COLO829 (cell line): ENCODE measurements around the gene MTRR.

Experiments used
- DNase-seq: peaks from one replicate; pipeline ENCODE4 v3.0.0; 2012; ENCODE audit warnings: low spot score

MTRR gene

DNA sequence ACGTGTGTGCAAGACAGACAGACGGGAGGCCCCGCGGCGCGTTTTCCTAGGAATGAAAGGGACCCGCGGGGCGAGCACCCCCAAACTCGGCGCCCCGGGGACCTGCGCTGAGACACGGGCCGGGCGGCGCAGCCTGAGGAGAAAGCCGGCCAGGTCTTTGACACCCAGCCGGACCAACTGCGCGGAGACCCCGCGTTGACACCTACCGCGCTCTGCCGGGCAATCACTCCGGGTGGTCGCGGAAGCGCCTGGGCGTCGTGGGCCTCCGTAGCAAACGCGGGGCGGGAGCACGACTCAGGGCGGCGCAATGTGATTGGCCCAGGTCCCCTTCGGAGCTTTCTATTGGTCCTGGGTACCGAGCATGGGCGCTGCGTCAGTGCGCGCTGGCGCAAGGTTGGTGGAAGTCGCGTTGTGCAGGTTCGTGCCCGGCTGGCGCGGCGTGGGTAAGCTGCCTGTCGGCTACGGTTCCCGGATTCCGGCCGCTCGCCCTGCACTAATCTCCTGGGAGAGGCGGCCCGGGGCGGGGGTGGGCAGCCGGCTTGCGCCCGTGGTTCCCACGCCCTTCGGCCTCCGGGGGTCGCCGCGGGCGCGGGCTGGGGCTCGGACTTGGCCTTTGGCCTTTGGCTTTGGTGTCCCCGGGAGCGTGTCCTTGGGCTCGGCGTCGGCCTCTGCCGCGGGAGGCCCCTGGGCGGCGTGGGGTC, at the start of gene MTRR, which contains the start of gene FASTKD3:
Gene MTRR, plus strand, starts transcription at position 376 of the 701 bp plus-strand sequence. CDS start 1,647 bp downstream, outside the sequence.
Gene FASTKD3, minus strand, starts transcription at position 259 of the 701 bp plus-strand sequence. CDS start 948 bp downstream, outside the sequence.
- DNase-seq: peak; percentile 64

DNA sequence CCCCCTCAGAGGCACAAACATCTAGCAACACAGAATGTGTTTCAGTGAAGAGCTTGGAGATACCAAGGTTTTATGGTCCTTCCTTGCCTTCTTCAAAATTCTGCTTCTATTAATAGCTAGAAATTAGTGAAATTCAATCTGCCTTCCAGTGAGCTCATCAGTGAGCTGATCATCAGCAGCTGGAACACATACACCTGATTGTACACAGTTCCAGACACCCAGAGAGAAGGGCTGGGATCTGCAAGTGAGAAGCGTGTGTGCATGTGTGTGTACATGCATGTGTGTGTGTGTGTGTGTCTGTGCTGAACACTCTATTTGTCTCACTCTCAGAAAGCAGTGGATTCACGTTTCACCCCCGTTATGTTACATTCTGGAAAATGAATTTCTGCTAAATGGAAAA, 46.5 kb upstream of the MTRR start:
- no peak for DNase-seq

DNA sequence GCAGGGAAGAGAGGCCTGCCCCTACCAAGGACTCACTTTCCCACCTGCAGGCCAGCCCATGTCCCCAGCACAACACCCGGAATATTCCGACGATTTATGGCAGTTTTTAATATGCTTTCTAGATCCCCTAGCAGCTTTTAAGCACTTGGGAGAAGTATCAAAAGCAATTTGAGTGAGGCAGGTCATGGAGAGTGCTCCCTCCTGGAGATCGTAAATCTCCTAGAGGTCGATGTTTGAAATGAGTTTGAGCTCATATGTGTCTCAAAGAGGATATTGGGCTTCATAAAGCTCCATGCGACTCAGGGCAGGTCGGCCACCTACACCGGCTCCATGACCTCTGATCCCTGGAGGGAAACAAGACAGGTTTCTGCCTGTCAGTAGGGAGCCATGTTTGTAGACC, 45.4 kb upstream of the MTRR start:
- no peak for DNase-seq

DNA sequence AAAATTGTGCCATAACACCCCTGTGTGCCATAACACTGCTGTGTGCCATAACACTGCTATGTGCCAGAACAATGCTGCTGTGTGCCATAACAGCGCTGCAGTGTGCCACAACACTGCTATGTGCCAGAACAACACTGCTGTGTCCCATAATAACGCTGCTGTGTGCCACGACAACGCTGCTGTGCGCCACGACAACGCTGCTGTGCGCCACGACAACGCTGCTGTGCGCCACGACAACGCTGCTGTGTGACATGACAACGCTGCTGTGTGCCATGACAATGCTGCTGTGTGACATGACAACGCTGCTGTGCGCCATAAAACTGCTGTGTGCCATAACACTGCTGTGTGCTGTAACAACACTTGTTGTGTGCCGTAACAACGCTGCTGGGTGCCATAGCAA, 44.0 kb upstream of the MTRR start:
- DNase-seq: no peak

DNA sequence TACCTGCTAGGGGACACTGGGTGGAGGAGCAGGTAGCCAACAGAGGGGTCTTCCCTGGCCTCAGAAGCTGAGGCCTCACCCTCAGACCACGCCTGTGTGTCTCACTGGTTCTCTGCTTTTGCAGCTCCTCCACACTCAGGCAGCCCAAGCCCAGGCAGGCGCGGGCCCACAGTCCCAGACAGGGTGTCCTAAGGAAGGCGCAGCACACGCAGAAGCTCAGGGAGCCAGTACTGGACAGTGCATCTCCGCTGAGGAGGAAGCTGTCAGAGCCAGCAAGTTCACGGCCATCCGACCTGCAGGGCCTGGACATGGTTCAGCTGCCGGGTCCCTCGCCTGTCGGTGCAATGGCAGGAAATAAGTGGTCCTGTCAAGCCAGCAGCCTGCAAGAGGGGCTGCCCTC, 43.3 kb upstream of the MTRR start:
- no peak for DNase-seq

DNA sequence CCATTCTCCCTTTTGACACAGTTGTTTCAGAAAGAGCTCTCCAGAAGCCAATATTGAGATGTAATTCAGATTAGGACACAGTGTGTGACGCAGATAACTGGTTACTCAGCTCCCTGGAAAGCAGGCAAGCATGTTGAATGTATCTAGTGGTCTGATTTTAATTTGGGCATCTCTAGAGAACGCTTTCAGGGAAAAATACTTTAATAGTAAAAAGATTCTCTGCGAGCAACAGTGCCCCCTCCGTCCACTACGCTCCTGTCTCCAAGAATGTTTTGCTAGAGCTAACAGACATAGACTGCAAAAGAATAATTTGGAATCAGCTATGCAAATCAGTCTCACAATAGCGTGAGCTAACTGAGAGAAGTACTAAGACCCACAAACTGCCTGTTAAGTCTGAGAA, 41.3 kb upstream of the MTRR start:
- no peak for DNase-seq

DNA sequence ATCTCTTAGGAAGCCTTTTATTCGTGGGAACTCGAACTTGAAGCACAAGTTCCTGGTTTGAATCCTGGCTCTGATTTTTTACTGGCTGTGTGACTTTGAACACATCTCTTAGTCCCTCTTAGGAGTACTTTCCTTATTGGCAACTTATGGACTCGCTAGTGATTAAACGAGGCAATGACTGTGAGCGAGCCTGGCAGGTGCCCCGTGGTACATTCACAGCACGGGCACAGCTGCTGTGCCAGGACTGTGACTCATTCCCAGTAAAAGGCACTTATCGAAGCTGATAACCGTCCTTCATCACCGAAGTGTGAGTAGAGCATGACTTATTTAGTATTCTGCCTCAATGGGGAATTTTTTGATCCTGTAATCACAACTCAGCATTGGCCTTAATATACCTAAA, 40.7 kb upstream of the MTRR start:
- no peak for DNase-seq

DNA sequence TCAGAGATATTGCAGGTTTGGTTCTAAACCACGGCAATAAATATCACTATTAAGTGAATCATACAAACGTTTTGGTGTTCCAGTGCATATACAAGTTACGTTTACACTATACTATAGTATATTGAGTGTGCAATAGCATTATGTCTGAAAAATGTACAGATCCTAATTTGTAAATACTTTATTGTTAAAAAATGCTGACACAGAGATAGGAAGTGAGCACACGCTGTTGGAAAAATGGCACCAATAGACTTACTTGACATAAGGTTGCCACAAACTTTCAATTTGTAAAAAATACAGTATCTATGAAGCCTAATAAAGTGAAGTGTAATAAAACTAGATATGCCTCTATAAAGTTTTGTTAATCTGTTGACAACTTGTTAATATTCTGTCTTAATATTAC, 34.0 kb upstream of the MTRR start:
- DNase-seq: no peak

DNA sequence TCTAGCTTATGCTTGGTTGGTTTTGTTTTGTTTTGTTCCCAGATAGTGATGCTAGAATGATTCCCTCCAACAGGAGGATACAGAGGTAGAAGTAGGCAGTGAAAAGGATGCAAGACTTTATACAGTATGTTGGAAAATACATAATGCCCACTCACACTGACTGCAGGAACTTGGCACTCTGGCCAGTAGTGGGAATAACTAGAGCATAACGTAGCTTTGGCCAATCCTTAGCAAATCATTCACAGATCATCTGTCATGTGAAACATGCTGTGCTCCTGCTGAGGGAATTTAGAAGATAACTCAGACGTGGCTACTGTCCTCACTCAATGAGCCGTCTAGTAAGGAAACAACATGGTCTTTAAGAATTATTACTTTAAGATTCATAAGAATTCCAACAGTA, 31.5 kb upstream of the MTRR start:
- DNase-seq: no peak

DNA sequence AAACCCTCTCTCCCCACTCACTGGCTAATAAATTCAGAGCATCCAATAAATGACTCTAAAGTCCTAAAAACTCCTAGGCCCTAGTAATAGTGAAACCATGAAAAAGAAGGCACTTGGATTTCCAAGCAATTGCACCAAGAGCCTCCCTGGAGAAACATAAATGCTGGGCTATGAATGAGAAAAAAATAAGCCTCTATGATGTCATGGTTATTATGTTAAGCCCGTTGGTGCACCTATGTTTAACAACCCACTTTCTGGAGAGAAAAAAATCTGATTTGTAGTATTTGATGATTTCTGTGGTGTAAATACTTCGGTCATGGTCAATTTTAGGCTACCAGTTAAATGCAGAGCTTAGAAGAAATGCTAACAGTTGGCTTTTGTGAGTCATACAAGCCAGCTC, 26.4 kb upstream of the MTRR start:
- no peak for DNase-seq

DNA sequence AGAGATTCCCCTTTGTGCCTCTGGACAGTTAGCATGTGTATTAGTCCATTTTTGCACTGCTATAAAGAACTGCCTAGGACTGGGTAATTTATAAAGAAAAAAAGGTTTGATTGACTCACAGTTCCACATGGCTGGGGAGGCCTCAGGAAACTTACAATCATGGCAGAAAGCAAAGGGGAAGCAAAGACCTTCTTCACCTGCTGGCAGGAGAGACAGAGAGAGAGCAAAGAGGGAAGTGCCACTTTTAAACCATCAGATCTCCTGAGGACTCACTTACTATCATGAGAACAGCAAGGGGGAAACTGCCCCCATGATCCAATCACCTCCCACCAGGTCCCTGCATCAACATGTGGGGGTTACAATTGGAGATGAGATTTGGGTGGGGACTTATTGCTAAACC, 24.0 kb upstream of the MTRR start:
- no peak for DNase-seq

DNA sequence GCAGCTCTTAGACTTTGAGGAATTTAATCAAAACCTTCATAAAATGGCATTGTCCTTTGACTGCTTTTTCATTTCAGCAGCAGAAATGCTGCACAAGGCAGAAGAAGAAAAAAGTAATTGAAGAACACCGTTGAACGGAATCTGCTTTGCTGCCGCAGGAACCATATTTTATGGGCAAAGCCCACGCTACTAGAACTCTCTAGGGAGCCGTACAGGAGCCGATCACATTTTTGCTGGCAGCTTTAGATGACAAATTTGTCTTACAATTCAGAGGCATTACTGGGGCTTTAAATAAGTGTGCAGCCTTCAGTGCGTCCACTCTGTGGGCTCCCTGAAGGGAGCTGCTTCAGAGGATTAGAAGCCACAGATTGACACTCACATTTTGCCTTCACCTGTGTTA, 23.4 kb upstream of the MTRR start:
- DNase-seq: no peak

DNA sequence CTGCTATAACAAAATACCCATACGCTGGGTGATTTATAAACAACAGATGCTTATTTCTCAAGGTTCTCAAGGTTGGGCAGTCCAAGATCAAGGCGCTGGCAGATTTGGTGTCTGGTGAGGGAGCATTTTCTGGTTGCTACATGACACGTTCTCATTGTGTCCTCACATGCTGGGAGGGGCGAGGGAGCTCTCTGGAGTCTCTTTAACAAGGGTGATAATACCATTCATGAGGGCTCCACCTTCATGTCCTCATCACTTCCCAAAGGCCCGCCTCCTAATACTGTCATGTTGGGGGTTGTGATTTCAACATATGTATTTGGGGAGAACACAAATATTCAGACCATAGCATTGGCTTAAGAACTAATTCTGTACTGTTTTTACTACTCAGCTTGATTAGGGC, 22.6 kb upstream of the MTRR start:
- DNase-seq: no peak

DNA sequence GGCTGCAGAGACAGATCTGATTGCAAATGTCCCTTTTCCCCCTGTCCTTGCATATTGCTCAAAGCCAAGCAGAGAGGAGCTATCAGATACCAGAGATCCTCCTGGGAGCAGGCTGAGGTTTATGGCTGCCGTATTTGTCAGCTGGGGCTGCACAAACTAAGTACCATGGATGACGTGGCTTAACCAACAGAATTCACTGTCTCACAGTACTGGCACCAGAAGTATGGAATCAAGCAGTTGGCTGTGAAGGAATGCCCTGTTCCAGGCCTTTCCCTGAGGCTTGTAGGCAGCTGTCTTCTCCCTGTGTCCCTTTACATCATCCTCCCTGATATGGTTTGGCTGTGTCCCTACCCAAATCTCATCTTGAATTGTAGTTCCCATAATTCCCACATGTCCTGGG, 20.7 kb upstream of the MTRR start:
- no peak for DNase-seq

DNA sequence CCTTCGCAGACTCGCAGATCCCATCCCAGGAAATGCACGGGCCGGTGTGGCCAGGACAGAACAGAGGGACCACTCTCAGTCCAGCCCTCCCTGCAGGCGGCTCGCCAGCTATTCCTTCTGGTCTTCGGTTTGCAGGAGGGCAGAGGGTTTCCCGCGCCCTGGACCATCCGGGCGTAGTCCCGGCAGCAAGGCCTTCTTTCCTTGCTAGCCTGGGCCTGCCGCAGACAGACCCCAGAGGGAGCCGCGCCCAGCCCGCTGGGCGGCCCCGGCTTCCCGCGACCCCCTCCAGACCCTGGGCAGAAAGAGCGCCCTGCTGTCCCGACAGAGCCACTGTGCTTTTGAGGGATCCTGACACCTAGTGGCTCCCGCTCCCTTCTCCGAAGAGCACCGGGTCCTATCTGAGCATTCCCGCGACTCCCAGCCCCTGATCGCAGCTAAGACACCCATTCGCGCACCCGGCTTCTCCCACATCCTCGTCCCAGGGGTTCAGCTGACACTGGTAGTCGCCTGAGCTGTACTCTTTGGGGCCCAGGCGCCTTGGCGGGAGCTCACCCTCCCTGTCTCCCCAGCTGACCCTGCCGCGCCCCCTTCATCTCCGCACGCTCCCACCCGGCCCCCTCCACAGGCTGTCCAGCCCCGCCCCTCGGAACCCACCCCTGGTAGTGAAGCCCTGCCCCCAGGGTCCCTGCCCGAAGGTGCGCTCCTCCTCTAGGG, 19.1 kb upstream of the MTRR start:
- DNase-seq: no peak

DNA sequence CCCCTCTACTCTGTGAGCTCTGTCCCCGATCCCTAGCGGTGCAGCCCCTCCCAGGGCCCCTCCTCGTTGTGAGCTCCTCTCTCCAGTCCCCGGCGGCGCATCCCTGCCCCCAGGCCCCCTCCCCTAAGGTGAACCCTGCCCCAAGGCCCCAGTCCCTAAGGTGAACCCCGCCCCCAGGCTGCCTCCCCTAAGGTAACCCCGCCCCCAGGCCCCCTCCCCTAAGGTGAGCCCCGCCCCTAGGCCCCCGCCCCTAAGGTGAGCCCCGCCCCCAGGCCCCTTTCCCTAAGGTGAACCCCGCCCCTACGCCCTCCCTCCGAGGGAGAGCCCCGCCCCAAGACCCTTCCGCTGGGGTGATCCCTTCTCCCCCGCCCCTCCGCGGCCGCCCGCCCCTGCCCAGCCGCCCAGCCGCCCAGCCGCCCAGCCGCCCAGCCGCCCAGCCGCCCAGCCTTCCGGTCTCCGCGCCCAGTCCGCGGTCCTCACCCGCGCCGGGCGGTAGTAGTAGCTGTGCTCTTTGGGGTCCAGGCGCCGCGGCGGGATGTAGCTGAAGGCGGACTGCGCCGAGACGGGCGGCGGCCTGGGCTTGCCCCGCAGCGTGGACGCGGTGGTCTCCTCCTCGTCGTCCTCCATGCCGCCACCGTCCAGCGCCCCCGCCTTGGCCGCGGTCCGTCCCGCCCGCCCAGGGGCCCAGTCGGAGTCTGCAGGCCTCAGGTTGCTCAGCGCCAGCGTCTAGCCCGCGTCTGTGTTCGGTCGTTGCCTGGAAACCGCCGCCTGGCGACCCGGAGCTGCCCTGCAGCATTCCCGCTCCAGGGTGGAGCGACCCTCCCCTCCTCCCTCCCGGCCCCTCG, 18.3 kb upstream of the MTRR start, which contains the start of gene CFAP90:
Gene CFAP90, minus strand, starts transcription at position 739 of the 845 bp plus-strand sequence. Its CDS starts 112 bp downstream, at position 627.
- no peak for DNase-seq

DNA sequence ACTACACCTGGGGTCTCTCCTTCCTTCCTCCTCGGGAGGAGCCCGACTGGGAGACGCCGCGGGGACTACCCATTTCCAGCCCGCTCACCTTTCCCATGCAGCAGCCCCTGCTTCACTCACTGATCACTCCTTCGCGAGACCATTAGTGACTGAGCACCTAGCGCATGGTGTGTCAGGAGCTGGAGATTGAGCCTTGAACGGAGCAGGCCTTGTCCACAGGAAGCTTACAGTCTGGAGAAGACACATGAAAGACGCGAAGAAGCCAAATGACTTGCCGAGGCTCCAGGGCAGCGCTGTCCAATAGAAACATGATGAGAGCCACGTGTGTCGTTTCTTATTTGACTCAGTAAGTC, 17.7 kb upstream of the MTRR start:
- no peak for DNase-seq

DNA sequence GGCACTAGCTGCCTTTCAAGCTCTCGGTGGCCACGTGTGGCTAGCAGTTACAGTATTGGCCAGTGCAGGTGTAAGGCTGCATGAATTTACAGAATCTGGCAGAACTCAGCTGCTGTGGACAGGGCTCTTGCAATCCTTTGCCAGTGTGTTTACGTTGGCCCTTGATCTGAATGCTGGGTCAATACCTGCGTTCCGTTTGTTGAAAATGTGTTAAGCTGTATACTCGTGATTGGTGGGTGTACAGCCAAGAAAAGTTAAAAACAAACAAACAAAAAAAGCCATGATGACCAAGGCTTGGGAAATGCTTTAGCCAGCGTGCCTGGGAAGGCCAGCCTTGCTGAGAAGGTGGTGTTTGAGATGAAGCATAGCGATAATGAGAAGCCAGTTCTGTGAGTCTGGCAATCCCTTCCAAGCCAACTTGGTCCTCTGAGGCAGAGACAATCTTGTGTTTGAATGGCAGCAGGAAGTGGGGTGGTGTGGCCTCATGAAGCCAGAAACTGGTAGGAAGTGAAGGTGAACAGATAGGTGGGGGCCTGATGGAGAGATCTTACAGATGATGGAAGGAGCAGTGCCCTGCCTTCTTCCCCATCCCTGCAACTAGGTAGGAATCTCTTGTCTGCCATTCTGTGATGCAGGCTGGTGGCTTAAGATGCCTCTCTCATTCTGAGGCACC, 17.2 kb upstream of the MTRR start:
- no peak for DNase-seq

DNA sequence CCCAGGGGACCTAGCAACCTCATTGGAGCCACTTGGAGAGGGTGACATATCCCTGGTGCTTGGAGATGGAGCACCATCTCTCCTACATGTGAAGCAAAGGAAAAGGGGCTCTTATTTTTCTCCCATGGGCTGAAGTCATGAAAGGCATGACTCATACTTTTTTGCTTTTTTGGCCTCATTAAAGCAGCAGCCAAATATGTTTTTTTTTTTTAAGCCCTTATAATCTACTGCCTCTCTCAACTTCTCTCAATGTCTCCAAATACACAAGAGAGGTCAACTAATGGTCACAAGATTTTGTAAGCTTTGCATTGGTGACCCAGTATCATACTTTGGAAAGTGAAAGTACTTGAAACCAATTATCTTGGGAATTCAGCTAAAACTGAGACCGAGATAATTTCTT, 16.4 kb upstream of the MTRR start:
- DNase-seq: no peak

DNA sequence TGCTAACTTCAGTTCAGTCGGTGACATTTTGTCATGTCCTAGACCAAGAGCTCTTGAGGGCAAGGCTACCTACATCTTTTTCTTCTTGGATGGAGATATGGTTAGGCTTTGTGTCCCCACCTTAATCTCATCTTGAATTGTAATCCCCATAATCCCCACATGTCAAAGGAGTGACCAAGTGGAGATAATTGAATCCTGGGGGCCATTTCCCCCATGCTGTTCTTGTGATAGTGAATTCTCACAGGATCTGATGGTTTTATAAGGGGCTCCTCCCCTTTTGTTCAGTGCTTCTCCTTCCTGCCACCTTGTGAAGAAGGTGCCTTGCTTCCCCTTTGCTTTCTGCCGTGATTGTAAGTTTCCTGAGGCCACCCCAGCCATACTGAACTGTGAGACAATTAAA, 16.0 kb upstream of the MTRR start:
- no peak for DNase-seq

DNA sequence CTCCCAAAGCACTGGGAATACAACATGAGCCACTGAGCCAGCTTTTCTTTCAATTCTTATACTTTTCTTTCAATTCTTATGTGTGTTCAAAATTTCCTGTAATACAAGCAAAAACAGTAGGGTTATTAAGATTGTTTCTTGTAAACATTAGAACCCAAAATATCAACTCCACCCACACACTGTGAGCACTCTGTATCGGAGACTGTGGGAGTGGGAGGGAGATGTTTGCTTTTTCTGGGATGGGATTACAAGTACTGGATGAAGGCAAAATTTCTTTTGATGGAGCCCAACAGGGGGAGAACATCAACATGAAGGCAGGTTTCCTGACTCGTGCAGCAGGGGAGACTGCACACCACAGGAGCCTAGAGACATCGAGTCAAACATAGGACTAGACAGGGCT, 13.3 kb upstream of the MTRR start:
- no peak for DNase-seq

DNA sequence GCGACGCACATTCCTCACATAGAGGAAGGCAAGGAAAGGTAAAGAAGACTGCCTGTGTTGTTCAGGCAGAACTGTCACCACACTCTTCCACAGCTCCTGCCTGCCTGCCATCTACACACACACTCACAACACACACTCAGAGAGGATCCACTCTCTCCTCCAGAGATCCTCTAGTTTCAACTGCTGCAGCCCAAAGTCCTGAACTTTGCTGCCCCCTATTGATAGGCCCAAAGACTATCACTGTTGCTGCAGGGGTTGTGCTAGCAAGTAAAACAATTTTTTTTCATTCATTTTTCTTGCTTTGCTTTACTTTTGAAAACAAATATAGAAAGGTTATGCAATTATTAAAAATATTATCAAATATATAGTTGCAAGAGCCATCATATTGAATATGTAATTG, 12.1 kb upstream of the MTRR start:
- no peak for DNase-seq
